ENCODE data around the gene MASTL.

DNA sequence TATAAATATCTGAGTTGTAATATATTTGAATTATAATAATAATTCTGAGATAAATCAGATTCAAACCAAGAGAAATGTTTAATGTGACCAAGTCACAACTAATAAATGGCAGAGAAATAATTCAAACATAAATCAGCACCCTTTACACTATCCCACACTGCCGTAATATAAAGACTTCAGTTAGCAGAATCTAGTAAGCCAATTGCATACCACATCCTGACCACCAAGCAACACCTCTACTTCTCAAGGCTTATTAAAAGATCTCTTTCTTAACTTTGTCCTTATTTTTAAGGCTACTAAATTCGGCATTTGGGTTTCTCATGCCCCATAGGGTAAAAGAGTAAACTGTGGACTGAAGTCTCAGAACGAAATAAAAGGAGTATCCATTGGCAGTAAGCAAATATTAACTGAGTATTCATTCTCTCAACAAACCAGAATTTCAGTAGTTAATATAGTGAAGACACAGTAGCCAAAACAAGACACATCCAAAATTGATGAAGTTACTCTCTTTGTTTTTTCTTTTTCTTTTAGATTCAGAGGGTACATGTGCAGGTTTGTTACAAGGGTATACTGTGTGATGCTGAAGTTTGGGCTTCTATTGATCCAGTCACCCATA lies 70.6 kb downstream of the MASTL start:
- TF ChIP-seq FOXA1 (IDR thresholded peaks at IDR 0.05) (no peak), L3MBTL2 (conservative IDR thresholded peaks at IDR 0.05) (no peak), BHLHE40 (IDR thresholded peaks at IDR 0.05; ENCODE audit: borderline replicate concordance) (no peak), SUZ12 (IDR thresholded peaks at IDR 0.05) (no peak), SP1 (IDR thresholded peaks at IDR 0.05) (no peak), CTBP1 (IDR thresholded peaks at IDR 0.05; ENCODE audit: borderline replicate concordance) (no peak), ELF4 (IDR thresholded peaks at IDR 0.05) (no peak)

All from HEK293T (cell line).